ENCODE results near the gene CMTM6. TPM values are rescaled to one million over a fixed set of nuclear protein-coding genes. Genes with fewer than 3 reads are reported as not detected.

CMTM6 gene
- polyA plus RNA-seq, 1 donor (not counting 4 experiments of a cell fraction or from before 2014, with no cell fraction given), result 85.4 TPM

GRCh38 chr3:32443478-32443877 lies 59.2 kb downstream of the CMTM6 start:
- DNase-seq (ENCODE audit: low read depth, low spot score) (peak; percentile 74), FAIRE-seq (peak; percentile 81)
- Histone ChIP-seq H3K9me3 (ENCODE audit: control insufficient read depth, low read depth, low read length) (no peaks in the 10 kb centered on the region), H3K27ac (ENCODE audit: control insufficient read depth, insufficient read depth, low read length) (peak overlapping the region; percentile 55), H3K9ac (ENCODE audit: control insufficient read depth, extremely low read depth, insufficient read depth, low read length) (no peak overlapping the region), H3K4me2 (ENCODE audit: control insufficient read depth, extremely low read depth, insufficient read depth, low read depth, low read length) (peak overlapping the region; percentile 22), H3K4me3 (ENCODE audit: control insufficient read depth in 2 of 3, extremely low read depth in 1 of 3, insufficient read depth in 2 of 3, low read depth in 1 of 3, low read length in 3 of 3) (no peak overlapping the region), H2AFZ (ENCODE audit: control insufficient read depth, low read length) (no peak overlapping the region), H4K20me1 (ENCODE audit: control insufficient read depth, extremely low read depth, insufficient read depth, low read length) (no peaks in the 10 kb centered on the region), H3K36me3 (ENCODE audit: control insufficient read depth in 2 of 2, extremely low read depth in 1 of 2, insufficient read depth in 2 of 2, low read length in 2 of 2) (peaks cover 3 to 6% of the 10 kb centered on the region in 2 experiments), H3K79me2 (ENCODE audit: control insufficient read depth, insufficient read depth, low read length) (peaks cover 50% of the 10 kb centered on the region), H3K9me1 (ENCODE audit: control insufficient read depth, extremely low read depth, insufficient read depth, low read length) (no peaks in the 10 kb centered on the region), H3K27me3 (ENCODE audit: control insufficient read depth, extremely low read depth, insufficient read depth, low read length) (no peaks in the 10 kb centered on the region), H3K4me1 (ENCODE audit: control insufficient read depth, extremely low read depth, insufficient read depth, low read length) (peaks cover 44% of the 10 kb centered on the region)
- dilution Hi-C loops (cut with MboI; ENCODE audit: extremely low pct_ligation_motif_present, low sequenced_read_pairs), result no loop called here
- TF ChIP-seq, protein P1, sequence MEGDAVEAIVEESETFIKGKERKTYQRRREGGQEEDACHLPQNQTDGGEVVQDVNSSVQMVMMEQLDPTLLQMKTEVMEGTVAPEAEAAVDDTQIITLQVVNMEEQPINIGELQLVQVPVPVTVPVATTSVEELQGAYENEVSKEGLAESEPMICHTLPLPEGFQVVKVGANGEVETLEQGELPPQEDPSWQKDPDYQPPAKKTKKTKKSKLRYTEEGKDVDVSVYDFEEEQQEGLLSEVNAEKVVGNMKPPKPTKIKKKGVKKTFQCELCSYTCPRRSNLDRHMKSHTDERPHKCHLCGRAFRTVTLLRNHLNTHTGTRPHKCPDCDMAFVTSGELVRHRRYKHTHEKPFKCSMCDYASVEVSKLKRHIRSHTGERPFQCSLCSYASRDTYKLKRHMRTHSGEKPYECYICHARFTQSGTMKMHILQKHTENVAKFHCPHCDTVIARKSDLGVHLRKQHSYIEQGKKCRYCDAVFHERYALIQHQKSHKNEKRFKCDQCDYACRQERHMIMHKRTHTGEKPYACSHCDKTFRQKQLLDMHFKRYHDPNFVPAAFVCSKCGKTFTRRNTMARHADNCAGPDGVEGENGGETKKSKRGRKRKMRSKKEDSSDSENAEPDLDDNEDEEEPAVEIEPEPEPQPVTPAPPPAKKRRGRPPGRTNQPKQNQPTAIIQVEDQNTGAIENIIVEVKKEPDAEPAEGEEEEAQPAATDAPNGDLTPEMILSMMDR (optimal IDR thresholded peaks at IDR 0.05 in 1 of 3, IDR thresholded peaks at IDR 0.05 in 1 of 3, conservative IDR thresholded peaks at IDR 0.05 in 1 of 3; ENCODE audit: extremely low read depth in 1 of 3, insufficient read depth in 2 of 3, low read length in 3 of 3), result no peak

DNA sequence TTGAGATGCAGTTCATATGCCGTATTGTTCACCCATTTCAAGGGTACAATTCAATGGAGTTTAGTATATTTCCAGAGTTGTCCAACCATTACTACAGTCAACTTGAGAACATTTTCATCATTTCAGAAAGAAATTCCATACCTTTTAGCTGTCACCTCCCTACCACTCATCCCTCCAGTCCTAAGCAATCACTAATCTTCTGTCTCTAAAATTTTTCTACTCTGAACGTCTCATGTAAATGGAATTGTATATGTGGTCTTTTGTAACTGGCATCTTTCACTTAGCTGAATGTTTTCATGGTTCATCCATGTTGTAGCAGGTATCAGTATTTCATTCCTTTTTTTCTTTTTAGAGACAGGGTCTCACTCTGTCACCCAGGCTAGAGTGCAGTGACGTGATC lies 59.9 kb downstream of the CMTM6 start:
- no peak overlapping the region for H3K4me2 ChIP-seq (ENCODE audit: control insufficient read depth, extremely low read depth, insufficient read depth, low read depth, low read length)
- dilution Hi-C loops (cut with MboI; ENCODE audit: extremely low pct_ligation_motif_present, low sequenced_read_pairs), result no loop called here
- no peak overlapping the region for H3K4me3 ChIP-seq (ENCODE audit: control insufficient read depth in 2 of 3, extremely low read depth in 1 of 3, insufficient read depth in 2 of 3, low read depth in 1 of 3, low read length in 3 of 3)
- no peaks in the 10 kb centered on the region for H3K9me3 ChIP-seq (ENCODE audit: control insufficient read depth, low read depth, low read length)
- DNase-seq (ENCODE audit: low read depth, low spot score), result no peak
- H3K27ac ChIP-seq (ENCODE audit: control insufficient read depth, insufficient read depth, low read length), result peak overlapping the region; percentile 55
- H3K9ac ChIP-seq (ENCODE audit: control insufficient read depth, extremely low read depth, insufficient read depth, low read length), result no peak overlapping the region
- TF ChIP-seq EZH2 (IDR thresholded peaks at IDR 0.05; ENCODE audit: low read length), result no peak
- H2AFZ ChIP-seq (ENCODE audit: control insufficient read depth, low read length), result no peak overlapping the region
- peaks cover 50% of the 10 kb centered on the region for H3K4me1 ChIP-seq (ENCODE audit: control insufficient read depth, extremely low read depth, insufficient read depth, low read length)
- FAIRE-seq, result no peak
- H3K79me2 ChIP-seq (ENCODE audit: control insufficient read depth, insufficient read depth, low read length), result peaks cover 51% of the 10 kb centered on the region
- H3K27me3 ChIP-seq (ENCODE audit: control insufficient read depth, extremely low read depth, insufficient read depth, low read length), result no peaks in the 10 kb centered on the region
- H4K20me1 ChIP-seq (ENCODE audit: control insufficient read depth, extremely low read depth, insufficient read depth, low read length), result no peaks in the 10 kb centered on the region
- H3K9me1 ChIP-seq (ENCODE audit: control insufficient read depth, extremely low read depth, insufficient read depth, low read length), result no peaks in the 10 kb centered on the region
- H3K36me3 ChIP-seq (ENCODE audit: control insufficient read depth in 2 of 2, extremely low read depth in 1 of 2, insufficient read depth in 2 of 2, low read length in 2 of 2), result peaks cover 0 to 6% of the 10 kb centered on the region in 2 experiments
